DMS 273 (cell line): ENCODE measurements around the gene ZNF281.

Experiments used
- DNase-seq: peaks from one replicate; lab custom pipeline; 2025; ENCODE audit not compliant: unreplicated experiment; lab: John Stamatoyannopoulos, UW

ZNF281 gene

GRCh38 chr1:200392625-200393185 lies 17.1 kb downstream of the ZNF281 start:
- DNase-seq = no peak

GRCh38 chr1:200391747-200392146 lies 18.1 kb downstream of the ZNF281 start:
- DNase-seq = no peak

- no peak for DNase-seq
Measured at GRCh38 chr1:200388791-200389190, 21.0 kb downstream of the ZNF281 start.

- DNase-seq = no peak
Measured at GRCh38 chr1:200386416-200386815, 23.4 kb downstream of the ZNF281 start.

GRCh38 chr1:200384818-200385390 lies 24.9 kb downstream of the ZNF281 start:
- no peak for DNase-seq

- no peak for DNase-seq
Measured at GRCh38 chr1:200381256-200381984, 28.4 kb downstream of the ZNF281 start.

- DNase-seq = no peak
Measured at GRCh38 chr1:200380589-200381021, 29.2 kb downstream of the ZNF281 start.

GRCh38 chr1:200379940-200380588 lies 29.8 kb downstream of the ZNF281 start:
- no peak for DNase-seq

- DNase-seq = no peak
Measured at GRCh38 chr1:200379432-200379757, 30.4 kb downstream of the ZNF281 start.

GRCh38 chr1:200378096-200378495 lies 31.7 kb downstream of the ZNF281 start:
- DNase-seq = no peak

- DNase-seq = no peak
Measured at GRCh38 chr1:200376528-200376927, 33.3 kb downstream of the ZNF281 start.

- no peak for DNase-seq
Measured at GRCh38 chr1:200374569-200375295, 35.1 kb downstream of the ZNF281 start.

- no peak for DNase-seq
Measured at GRCh38 chr1:200373811-200374231, 36.0 kb downstream of the ZNF281 start.

GRCh38 chr1:200372885-200373181 lies 37.0 kb downstream of the ZNF281 start:
- DNase-seq = no peak

- no peak for DNase-seq
Measured at GRCh38 chr1:200372095-200372884, 37.5 kb downstream of the ZNF281 start.

GRCh38 chr1:200369706-200370105 lies 40.1 kb downstream of the ZNF281 start:
- no peak for DNase-seq

- no peak for DNase-seq
Measured at GRCh38 chr1:200369131-200369530, 40.7 kb downstream of the ZNF281 start.

- DNase-seq = no peak
Measured at GRCh38 chr1:200368556-200368955, 41.3 kb downstream of the ZNF281 start.

GRCh38 chr1:200367841-200368534 lies 41.8 kb downstream of the ZNF281 start:
- DNase-seq = no peak

GRCh38 chr1:200366577-200367253 lies 43.1 kb downstream of the ZNF281 start:
- peak; percentile 45 for DNase-seq
